Ishikawa (cell line): ENCODE data around the gene SPTA1.

ENCODE experiments used
- CEBPB ChIP-seq: IDR thresholded peaks from 2 replicates; pipeline ENCODE4 v1.6.1; 2012
- CREB1 ChIP-seq: IDR thresholded peaks from 2 replicates; pipeline ENCODE4 v1.6.1; 2012; ENCODE audit warnings: low read depth
- EGR1 ChIP-seq: IDR thresholded peaks from 2 replicates; pipeline ENCODE4 v1.6.1; 2012
- EP300 ChIP-seq: IDR thresholded peaks from 2 replicates; pipeline ENCODE4 v1.6.1; 2012; ENCODE audit warnings: borderline replicate concordance
- FOXM1 ChIP-seq: IDR thresholded peaks from 2 replicates; pipeline ENCODE4 v1.6.1; 2012; ENCODE audit warnings: low read depth, borderline replicate concordance
- MAX ChIP-seq: IDR thresholded peaks from 2 replicates; pipeline ENCODE4 v1.6.1; 2012
- NFIC ChIP-seq: IDR thresholded peaks from 2 replicates; pipeline ENCODE4 v1.6.1; 2012
- RAD21 ChIP-seq: IDR thresholded peaks from 2 replicates; pipeline ENCODE4 v1.6.1; 2012; ENCODE audit warnings: low read depth
- REST ChIP-seq: IDR thresholded peaks from 2 replicates; pipeline ENCODE4 v1.6.1; 2012; ENCODE audit warnings: low read depth, mild to moderate bottlenecking
- TAF1 ChIP-seq: IDR thresholded peaks from 2 replicates; pipeline ENCODE4 v1.6.1; 2012; ENCODE audit warnings: low read depth, mild to moderate bottlenecking
- TCF12 ChIP-seq: IDR thresholded peaks from 2 replicates; pipeline ENCODE4 v1.6.1; 2012; ENCODE audit warnings: low read depth
- TEAD4 ChIP-seq: IDR thresholded peaks from 2 replicates; pipeline ENCODE4 v1.6.1; 2012
- USF1 ChIP-seq: IDR thresholded peaks from 2 replicates; pipeline ENCODE4 v1.6.1; 2012
- YY1 ChIP-seq: IDR thresholded peaks from 2 replicates; pipeline ENCODE4 v1.6.1; 2012; ENCODE audit warnings: low read depth
- ZBTB7A ChIP-seq: IDR thresholded peaks from 2 replicates; pipeline ENCODE4 v1.6.1; 2012; ENCODE audit warnings: low read depth

Gene SPTA1

GRCh38 chr1:158689875-158690274 lies 3.4 kb upstream of the SPTA1 start:
- TF ChIP-seq REST (no peak), TEAD4 (no peak), MAX (no peak), ZBTB7A (no peak), YY1 (no peak), EP300 (no peak), FOXM1 (no peak), NFIC (no peak), RAD21 (no peak), CEBPB (no peak), TAF1 (no peak), TCF12 (no peak), CREB1 (no peak), EGR1 (no peak)

- TF ChIP-seq TEAD4 (no peak), TCF12 (no peak), ZBTB7A (no peak), EP300 (no peak), MAX (no peak)
These were observed 2.6 kb upstream of the SPTA1 start for GRCh38 chr1:158689110-158689509.

- TF ChIP-seq FOXM1 = no peak
- TF ChIP-seq MAX = no peak
- TF ChIP-seq YY1 = no peak
- no peak for TF ChIP-seq EGR1
- TF ChIP-seq CREB1 = no peak
- TF ChIP-seq ZBTB7A = no peak
- no peak for TF ChIP-seq NFIC
- no peak for TF ChIP-seq TAF1
- TF ChIP-seq RAD21 = no peak
- no peak for TF ChIP-seq USF1
- no peak for TF ChIP-seq TEAD4
- TF ChIP-seq REST = no peak
- no peak for TF ChIP-seq CEBPB
- TF ChIP-seq TCF12 = no peak
These were observed 522 bp upstream of the SPTA1 start for GRCh38 chr1:158687037-158687436.

GRCh38 chr1:158685085-158685484 lies 1.4 kb downstream of the SPTA1 start:
- TF ChIP-seq FOXM1 = no peak
- TF ChIP-seq CEBPB = no peak
- TF ChIP-seq EGR1 = no peak
- no peak for TF ChIP-seq TAF1
- no peak for TF ChIP-seq TEAD4
- no peak for TF ChIP-seq MAX
- no peak for TF ChIP-seq TCF12
- TF ChIP-seq EP300 = no peak
- no peak for TF ChIP-seq RAD21
- TF ChIP-seq CREB1 = no peak
- TF ChIP-seq ZBTB7A = no peak
- TF ChIP-seq USF1 = no peak
- no peak for TF ChIP-seq REST
- no peak for TF ChIP-seq NFIC
- TF ChIP-seq YY1 = no peak
